HG02943 (cell line): Measurements from ENCODE around the gene PTP4A1.
"Not testable (repeated sequence)": the region's sequence is repeated elsewhere in the genome, so short reads cannot be mapped to it uniquely, and the experiment has no call there.

ENCODE experiments used
- ATAC-seq: cut with Tn5 transposase; IDR thresholded peaks from one replicate; pipeline ENCODE4 v1.9.1; 2021; ENCODE audit warnings: mild to moderate bottlenecking, low read depth, moderate library complexity; ENCODE audit not compliant: unreplicated experiment

Gene PTP4A1

DNA sequence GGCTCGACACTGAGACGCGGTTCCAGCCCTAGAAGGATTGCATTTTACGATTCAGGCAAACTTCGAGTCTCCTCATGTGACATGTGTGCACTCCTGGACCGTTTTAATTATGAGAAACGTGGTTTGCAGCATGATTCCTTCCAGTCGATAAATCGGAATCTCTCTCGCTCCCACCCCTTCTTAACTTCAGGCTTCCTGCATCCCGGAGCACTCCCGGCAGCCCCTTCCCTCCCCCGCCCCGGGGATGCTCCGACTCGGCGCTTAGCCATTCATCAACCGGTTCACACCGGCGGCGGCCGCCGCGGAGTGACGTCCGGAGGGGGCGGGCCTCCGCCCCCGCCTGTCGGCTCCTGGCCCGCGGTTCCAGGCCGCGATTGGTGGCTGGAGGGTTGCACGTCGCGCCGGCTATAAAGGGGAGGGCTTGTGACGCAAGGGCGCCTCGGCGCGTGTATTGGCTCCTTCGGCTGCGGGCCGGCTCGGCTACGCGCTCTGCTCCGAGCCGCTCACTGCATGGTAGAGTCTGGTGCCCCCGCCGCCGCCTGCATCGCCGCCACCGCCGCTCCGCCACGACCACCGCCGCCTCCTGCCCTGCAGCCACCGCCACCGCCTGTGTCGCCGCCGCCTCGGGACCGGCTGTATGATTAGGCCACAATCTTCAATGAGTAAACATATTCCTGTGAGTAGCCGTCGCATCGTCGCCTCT is at the start of gene PTP4A1, which contains the start of gene LOC128125822:
PTP4A1 (plus strand) TSS at position 437 of the 703 bp plus-strand sequence. CDS start 4,401 bp downstream, outside the sequence.
LOC128125822 (plus strand) TSS at position 437 of the 703 bp plus-strand sequence.
- peak; percentile 90 for ATAC-seq

DNA sequence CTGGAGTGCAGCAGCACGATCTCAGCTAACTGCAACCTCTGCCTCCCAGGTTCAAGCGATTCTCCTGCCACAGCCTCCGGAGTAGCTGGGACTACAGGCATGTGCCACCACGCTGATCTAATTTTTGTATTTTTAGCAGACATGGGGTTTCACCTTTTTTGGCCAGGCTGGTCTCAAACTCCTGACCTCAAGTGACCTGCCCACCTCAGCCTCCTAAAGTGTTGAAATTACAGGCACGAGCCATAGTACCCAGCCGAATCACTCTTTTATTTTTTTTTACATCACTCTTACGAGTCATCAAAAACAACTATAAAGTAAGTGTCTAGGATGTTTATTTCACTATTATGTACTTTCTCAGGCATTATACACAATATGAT is 49.4 kb upstream of the PTP4A1 start:
- not testable (repeated sequence) for ATAC-seq

DNA sequence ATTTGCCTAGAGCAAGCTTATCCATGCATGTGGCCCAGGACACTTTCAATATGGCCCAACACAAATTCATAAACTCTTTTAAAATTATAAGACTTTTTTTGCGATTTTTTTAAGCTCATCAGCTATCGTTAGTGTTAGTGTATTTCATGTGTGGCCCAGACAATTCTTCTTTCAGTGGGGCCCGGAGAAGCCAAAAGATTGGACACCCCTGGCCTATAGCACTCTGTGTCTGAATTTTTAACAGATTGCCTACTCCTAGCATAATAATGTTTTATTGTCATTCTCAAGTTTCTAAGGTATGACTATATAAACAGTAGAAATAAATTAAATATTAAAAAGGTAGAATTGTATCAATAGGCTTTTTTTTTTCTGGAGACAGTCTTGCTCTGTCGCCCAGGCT is 48.6 kb upstream of the PTP4A1 start:
- ATAC-seq: no peak

DNA sequence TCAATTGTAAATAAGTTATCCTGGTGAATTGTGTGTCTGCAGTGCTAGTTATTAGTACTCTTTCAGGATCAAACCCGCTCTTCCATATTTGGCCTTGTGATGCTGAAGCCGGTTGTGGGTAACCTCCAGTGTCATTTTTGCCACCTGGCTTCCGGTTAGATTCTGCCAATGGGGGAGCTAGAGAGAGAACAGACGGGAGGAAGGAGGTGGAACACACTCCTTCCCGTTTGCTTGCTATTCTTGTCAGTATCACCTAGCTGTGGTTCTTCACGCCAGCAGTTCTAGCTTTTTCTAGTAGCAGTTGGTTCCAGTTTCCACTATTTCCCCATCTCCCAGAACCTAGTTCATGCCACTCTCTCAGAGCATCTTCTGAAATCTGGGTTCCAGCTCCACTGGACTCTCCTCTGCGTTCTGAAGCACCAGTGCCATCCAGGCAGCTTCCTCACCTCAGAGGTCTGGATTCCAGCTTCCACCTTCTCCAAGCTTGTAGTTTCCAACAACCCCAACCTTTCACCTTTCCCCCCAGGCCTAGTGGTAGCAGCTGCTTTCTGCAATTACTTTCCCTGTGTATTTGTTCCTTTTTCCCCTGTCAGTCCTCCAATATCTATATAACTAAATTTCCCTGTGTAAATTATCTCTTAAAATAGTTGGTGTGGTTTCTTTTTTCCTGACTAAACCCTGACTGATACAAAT is 46.9 kb upstream of the PTP4A1 start:
- no peak for ATAC-seq

DNA sequence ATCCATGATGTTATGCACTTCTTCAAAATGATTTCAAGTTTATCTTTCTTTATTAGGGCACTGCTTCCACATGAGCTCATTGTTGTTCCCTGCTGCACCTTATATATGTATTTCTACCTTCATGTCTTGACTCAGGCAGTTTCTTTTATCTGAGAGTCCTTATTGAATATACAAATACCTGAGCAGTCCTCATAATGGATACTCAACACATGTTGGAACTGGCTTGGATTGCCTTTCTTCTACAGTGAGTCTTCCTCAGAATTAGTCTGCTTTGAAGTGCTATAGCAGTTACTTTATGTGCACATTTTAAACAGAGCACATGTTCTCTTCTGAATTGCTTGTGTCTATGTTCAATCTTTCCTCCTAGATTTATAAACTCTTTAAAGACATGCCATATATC is 45.3 kb upstream of the PTP4A1 start:
- ATAC-seq: no peak

DNA sequence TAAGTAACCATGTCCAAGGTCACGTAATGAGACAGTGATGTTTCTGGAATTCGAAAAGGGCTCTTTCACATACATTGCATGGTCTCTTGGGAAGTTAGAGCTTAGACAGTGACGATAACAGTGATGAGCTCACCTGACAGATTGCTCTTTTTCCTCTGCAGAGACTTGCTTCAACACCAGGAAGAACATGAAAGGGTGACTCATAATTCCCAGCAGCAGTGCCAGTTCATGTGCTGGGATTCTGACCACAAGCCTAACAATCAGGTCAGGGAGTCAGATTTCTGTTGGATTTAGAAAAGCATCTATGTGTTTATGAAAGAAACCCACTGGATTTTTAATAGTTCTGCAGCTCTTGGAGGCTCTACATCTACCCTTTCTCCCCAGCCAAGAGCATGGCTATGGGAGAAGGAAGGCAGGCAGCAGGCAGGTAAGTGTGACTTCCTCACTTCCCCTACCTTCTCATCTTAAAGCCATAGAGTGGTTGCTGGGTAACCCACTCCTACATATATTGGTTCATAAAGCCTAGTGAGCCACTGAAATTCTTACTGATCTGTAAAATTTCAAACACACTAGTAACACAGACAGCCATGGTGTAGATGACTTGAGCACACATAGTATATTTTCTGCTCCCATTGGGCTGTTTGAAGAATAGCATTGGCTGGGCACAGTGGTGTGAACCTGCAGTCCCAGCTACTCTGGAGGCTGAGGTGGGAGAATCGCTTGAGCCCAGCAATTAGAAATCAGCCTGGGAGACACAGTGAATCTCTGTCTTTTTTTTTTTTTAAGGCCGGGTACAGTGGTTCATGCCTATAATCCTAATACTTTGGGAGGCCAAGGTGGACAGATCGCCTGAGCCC is 44.4 kb upstream of the PTP4A1 start:
- ATAC-seq: no peak

DNA sequence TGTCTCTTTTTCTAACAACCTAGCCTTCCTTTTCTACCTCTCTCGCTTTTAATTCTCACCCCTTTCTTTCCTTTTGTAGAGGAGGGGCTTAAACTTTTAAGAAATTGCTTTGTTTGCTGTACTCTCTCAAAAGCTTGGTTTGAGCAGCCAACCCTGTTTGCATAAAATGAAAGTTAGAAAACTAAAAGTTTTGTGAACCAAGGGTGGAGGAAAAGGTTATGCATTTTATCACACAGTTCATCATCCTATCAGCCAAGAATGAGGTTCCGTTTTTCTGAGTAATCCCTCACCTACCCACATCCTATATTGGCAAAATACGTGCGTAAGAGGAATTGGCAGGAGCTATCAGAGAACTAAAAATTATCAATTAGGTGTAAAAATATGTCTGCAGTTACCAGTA is 42.8 kb upstream of the PTP4A1 start:
- ATAC-seq: no peak

DNA sequence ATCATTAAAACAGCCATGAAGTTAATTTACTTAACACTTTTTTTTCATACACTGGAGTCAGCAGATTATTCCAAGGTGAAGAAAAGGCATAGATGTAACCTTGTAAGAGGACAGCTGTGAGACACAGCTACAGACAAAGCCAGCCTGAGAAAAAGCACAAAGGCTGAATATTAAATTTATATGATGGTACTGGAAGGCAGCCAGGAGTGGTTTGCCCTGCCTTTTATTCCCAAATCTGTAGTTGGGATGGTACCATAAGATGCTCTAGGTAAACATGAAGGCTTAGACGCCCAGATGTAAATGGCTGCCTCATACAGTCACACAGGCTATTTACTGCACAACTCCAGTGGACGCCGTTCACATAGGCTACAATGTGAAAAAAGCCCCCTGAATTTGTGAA is 42.1 kb upstream of the PTP4A1 start:
- ATAC-seq: no peak

DNA sequence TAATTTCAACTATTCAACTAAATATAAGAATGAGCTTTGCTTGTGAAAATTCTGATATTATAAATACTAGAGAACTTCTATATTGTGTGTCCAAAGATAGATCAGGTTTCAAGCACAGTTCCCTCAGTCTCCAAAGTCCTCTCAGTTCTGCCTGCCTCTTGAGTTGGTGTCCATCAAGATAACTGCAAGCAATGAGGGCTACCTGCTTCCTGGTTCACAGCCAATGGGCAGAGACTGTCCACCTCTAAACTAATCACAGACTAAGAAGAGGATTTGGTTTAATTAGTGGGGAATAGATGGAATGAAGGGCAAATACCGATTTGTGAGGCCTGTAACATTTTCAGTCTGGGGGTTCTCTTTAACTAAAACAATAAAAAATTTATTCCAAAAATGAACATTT is 41.3 kb upstream of the PTP4A1 start:
- no peak for ATAC-seq

DNA sequence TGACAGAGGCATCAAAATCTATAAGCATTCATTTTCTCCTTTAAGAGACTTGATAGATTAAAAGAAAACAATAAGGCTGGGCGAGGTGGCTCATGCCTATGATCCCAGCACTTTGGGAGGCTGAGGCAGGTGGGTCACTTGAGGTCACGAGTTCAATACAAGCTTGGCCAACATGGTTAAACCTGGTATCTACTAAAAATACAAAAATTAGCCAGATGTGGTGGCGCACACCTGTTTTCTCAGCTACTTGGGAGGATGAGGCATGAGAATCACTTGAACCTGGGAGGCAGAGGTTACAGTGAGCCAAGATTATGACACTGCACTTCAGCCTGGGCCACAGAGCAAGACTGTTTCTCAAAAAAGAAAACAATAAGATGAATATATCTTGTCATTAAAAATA is 39.3 kb upstream of the PTP4A1 start:
- no peak for ATAC-seq

DNA sequence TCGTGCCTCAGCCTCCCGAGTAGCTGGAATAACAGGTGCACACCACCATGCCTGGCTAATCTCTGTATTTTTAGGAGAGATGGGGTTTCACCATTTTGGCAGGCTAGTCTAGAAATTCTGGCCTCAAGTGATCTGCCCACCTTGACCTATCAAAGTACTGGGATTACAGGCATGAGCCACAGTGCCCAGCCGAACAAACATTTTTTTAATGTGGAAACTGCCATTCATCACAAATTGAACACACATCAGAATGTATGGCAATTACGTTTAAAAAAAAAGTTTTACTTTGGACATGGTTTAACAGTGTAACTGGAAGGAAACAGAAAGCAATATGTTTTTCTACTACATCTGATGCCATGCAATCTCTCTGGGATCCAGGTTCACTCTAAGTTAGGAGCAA is 38.3 kb upstream of the PTP4A1 start:
- no peak for ATAC-seq

DNA sequence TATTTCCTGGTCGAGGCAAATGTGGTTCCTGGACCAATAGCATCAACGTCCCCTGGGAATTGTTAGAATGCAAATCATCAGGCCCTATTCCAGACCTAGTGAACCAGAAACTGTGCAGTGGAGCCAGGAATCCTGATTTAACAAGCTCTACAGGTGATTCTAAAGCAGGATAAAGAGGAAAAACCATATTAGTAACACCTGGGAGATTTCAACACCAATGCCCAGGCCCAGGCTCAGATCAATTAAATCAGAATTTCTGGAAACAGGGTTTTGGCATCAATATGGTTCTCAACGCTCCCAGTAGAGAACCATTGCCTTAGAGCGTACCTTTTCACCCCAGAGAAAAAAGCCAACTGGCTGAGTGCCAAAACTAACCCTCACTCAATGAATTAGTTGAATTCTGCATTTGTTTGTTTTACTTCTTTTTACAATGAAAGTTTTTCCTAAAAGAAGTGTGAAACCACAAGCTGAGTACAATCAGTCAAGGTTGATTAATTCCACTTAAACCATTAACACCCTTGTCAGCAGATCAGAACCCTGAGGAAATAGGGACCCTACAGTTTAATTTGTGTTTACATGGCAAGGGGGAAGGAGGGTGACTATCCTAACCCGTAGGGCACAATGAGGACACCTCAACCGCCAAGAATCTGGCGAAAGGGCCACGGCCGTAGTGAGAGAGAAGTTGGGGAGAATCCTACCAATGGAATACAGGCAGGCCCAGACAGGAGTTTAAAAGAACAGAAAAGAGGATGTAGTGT is 34.9 kb upstream of the PTP4A1 start:
- no peak for ATAC-seq

DNA sequence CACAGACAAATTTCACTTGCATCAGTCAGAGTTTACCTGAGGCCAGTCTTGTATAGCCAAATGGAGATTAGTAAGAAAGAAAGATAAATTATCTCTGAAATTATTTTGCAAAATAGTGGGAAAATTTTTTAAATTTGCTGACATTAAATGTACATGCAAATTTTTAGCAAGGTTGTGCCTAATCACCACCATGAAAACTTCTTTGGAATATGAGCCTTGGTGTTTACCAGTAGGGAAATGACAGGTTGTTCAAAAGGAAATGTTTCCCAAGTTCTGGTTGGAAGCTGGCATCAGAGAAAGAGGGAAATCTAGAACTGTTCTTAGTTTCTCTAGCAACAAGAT is 34.4 kb upstream of the PTP4A1 start:
- no peak for ATAC-seq

DNA sequence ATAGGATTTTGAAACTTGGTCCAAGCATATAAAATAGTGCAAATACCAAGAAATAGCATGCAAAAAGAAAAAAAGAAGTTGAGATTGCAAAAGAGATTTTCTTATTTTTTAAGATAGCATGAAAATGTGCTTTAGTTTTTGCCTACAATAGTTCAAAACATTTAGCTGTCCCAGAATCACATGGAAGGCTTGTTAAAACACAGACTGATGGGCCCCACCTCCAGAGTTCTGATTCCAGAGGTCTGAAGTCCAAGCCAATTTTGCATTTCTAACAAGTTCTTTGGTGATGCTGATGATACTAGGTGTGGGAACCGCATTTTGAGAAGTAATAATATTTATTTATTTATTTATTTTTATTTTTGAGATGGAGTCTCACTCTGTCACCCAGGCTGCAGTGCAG is 33.7 kb upstream of the PTP4A1 start:
- ATAC-seq: no peak

DNA sequence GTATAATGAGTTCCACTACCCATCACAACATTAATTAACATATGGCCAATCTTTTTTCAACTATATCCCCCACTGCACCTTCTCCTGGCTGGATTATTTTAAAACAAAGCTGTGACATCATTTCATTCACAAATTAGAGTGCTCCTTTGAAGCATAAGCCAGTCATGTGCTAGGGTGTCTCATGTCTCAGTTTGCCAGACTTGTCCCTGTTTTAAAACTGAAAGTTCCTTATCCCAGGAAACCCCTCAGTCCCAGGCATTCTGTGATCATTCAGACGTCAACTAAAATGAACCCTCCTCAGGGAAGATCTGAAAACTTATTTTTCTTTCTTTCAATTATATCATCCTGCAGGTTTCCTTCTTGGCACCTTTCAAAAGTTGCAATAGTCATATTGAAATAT is 29.3 kb upstream of the PTP4A1 start:
- no peak for ATAC-seq

DNA sequence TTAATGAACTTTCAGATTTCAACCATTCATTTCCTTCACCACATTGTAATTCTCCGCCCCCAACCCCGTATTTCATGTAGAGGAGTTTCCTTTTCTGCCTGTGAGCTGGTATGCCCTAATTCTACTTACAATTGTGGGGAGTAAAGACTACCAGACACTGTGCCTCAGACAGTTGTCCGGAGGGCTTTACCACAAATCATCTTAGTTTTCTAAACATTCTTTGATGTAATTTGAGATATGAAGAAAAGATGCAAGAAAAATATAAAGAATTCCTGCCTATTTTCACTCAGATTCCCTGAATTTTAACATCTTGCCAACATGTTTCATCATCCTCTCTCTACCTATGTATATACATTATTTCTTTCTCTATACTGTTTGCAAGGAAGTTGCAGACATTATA is 28.3 kb upstream of the PTP4A1 start:
- ATAC-seq: no peak

DNA sequence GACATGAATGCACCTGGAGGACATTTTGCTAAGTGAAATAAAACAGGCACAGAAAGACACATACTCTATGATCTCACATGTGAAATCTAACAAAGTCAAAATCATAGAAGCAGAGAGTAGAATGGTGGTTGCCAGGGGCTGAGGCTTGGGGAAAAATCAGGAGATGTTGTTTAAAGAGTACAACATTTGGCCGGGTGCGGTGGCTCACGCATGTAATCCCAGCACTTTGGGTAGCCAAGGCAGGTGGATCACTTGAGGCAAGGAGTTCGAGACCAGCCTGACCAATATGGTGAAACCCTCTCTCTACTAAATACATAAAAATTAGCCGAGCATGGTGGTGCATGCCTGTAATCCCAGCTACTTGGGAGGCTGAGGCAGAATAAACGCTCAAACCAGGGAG is 26.0 kb upstream of the PTP4A1 start:
- ATAC-seq: no peak

DNA sequence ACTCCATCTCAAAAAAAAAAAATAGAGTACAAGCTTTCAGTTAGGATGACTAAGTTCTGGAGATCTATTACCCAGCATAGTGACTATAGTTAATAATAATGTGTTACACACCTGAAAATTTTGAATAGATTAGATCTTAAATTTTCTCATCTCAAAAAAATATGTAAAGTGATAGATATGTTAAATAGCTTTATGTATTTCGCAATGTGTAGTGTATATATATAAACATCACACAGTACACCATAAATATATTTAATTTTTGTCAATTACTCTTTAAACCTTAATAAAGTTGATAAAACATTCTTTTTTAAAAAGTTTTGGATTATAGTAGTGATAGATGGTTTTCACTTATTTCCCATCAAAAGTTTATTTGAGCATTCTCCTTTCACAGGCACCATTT is 25.6 kb upstream of the PTP4A1 start:
- ATAC-seq: no peak

DNA sequence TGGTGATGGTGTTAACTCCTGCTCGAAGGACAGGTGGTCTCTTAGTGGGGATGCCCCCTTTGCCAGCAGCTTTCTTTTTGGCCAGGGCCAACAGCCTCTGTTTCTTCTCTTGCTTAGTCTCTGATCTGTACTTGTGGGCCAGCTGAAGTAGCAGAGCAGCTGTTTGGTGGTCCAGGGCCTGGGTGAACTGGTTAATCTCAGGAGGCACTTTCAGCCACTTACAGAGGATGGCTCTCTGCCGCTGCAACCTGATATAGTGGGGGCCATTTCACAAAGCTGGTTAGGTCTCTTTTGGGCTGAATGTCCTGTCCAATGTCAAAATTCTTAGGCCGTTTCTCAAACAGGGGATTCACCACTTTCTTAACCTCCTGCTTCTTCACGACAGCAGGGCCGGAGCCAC is 23.2 kb upstream of the PTP4A1 start:
- ATAC-seq: no peak

DNA sequence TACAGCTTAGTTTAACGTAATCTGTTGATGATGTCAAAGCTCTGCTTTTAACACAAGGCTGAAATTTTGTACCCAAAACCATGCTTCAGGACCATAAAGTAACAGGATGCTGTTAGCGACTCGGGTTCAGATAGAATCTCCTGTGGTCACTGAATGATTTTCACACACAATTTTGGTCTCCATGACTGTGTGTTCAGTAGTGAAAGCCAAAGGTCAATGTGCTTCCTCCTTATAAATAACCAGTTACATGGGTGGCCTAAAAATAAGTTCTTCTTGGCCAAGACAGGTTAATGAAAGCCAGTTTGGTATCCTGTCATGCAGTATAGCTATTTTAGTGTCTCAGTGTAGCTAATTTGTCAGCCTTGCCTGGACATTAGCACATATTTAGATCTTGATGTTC is 19.1 kb upstream of the PTP4A1 start:
- ATAC-seq: peak; percentile 99

DNA sequence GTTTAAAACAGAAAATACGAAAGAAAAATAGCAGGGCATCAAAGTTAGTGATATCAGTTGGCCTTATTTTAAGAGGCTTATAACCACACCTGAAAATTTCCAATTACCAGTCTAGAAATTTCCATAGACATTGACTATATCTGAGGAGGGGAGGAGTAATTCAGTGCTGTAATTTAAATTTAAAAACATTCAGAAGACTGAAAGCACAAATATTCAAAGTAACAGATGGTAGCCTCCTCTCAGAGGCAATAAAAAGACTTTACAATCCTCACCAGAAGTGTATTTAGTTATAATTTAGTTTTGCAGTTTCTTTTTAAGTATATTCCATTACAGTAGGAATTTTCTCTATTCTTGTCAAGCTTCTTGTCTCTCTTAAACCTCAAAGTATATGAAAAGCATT is 18.4 kb upstream of the PTP4A1 start:
- no peak for ATAC-seq
